Endothelial cell of umbilical vein (primary cell): ENCODE results near the gene TTLL10. TPM values are rescaled to one million over a fixed set of nuclear protein-coding genes. Genes with fewer than 3 reads are reported as not detected.

Experiments used
- BruUV-seq: library from RNA; stranded (reverse); fragments of 400-500 nt; replicated peaks from 2 replicates; lab custom pipeline; 2021; lab: Mats Ljungman, UMichigan
- CTCF ChIA-PET: fragments of 300-600, 350-600 bp; sonication (Branson Sonifier 250); formaldehyde crosslinking; loops from one replicate; lab custom pipeline; 2021; ENCODE audit warnings: antibody characterized with exemption, inconsistent platforms; lab: Charles Lee
- POLR2A ChIA-PET: fragments of 300-600, 350-600 bp; sonication (Branson Sonifier 250); formaldehyde crosslinking; loops from one replicate; lab custom pipeline; 2021; ENCODE audit warnings: antibody characterized with exemption, inconsistent platforms; lab: Charles Lee
- DNase-seq: peaks from one replicate; pipeline ENCODE4 v3.0.0-alpha.2; 2011; ENCODE audit warnings: low read depth, low spot score
- FAIRE-seq: peaks from 2 replicates; lab custom pipeline; 2011; peaks lifted over from hg19 to GRCh38; lab: Jason Lieb, UNC
- H2AFZ ChIP-seq: 2 replicates; pipeline ENCODE4 v1.6.0; 2012; ENCODE audit warnings: low read depth, low read length, control low read depth, inconsistent platforms
- H3K27ac ChIP-seq: 2 replicates; pipeline ENCODE4 v1.5.1; 2011; ENCODE audit warnings: low read depth, mild to moderate bottlenecking, control low read depth, low read length, moderate library complexity; ENCODE audit not compliant: insufficient read depth
- H3K27me3 ChIP-seq, 2 experiments: 2 replicates each; pipeline versions ENCODE4 v1.6.0 to v1.6.1; 2011; ENCODE audit warnings: low read length in 2 of 2, mixed read lengths in 1 of 2; ENCODE audit not compliant: control insufficient read depth in 2 of 2, insufficient read depth in 2 of 2
- H3K36me3 ChIP-seq, 2 experiments: 2 replicates in 1 of 2; 3 replicates in 1 of 2; pipeline ENCODE4 v1.5.1; 2011; ENCODE audit warnings: low read length in 2 of 2, mild to moderate bottlenecking in 1 of 2, moderate library complexity in 1 of 2; ENCODE audit not compliant: control insufficient read depth in 2 of 2, insufficient read depth in 2 of 2; ENCODE audit errors: extremely low read depth in 1 of 2
- H3K4me1 ChIP-seq: 3 replicates; pipeline ENCODE4 v1.5.1; 2011; ENCODE audit warnings: mild to moderate bottlenecking, low read length; ENCODE audit not compliant: control insufficient read depth, insufficient read depth; ENCODE audit errors: extremely low read depth
- H3K4me2 ChIP-seq: 2 replicates; pipeline ENCODE4 v1.6.1; 2011; ENCODE audit warnings: low read length, control low read depth, mixed read lengths; ENCODE audit not compliant: insufficient read depth
- H3K4me3 ChIP-seq, 3 experiments: fragments of 200-600 bp in 1 of 3; sonication (generic), shearing (Covaris generic) in 1 of 3; replicated peaks in 1 of 3; 2 replicates each; pipeline ENCODE4 v1.5.1; 2011 to 2016; ENCODE audit warnings: control low read depth in 3 of 3, low read length in 3 of 3, mild to moderate bottlenecking in 2 of 3, inconsistent platforms in 1 of 3, low read depth in 1 of 3, moderate library complexity in 1 of 3; ENCODE audit not compliant: insufficient read depth in 1 of 3
- H3K79me2 ChIP-seq: 2 replicates; pipeline ENCODE4 v1.6.0; 2012; ENCODE audit warnings: low read length, inconsistent platforms; ENCODE audit not compliant: control insufficient read depth, insufficient read depth
- H3K9ac ChIP-seq: replicated peaks from 2 replicates; pipeline ENCODE3; 2011; ENCODE audit warnings: low read length, control low read depth; ENCODE audit not compliant: insufficient read depth; ENCODE audit errors: extremely low read depth
- H3K9me1 ChIP-seq: replicated peaks from 3 replicates; pipeline ENCODE4 v1.6.0; 2011; ENCODE audit warnings: mild to moderate bottlenecking, low read length; ENCODE audit not compliant: control insufficient read depth, insufficient read depth; ENCODE audit errors: extremely low read depth
- H3K9me3 ChIP-seq: replicated peaks from 2 replicates; pipeline ENCODE4 v1.5.1; 2012; ENCODE audit warnings: low read length, inconsistent platforms; ENCODE audit not compliant: control insufficient read depth, insufficient read depth
- H4K20me1 ChIP-seq: replicated peaks from 2 replicates; pipeline ENCODE3; 2011; ENCODE audit warnings: mild to moderate bottlenecking, low read length; ENCODE audit not compliant: control insufficient read depth, insufficient read depth; ENCODE audit errors: extremely low read depth
- CTCF ChIP-seq, 2 donors: IDR thresholded peaks; 1 replicate in 1 of 2; 2 replicates in 1 of 2; pipeline ENCODE4 v1.5.1; 2011; ENCODE audit warnings: low read length in 2 of 2, mild to moderate bottlenecking in 2 of 2, moderate library complexity in 2 of 2, control low read depth in 1 of 2, inconsistent platforms in 1 of 2, low read depth in 1 of 2; ENCODE audit not compliant: insufficient read depth in 1 of 2; ENCODE audit errors: extremely low read depth in 1 of 2
- EZH2 ChIP-seq: IDR thresholded peaks from 2 replicates; pipeline ENCODE4 v1.6.1; 2012; ENCODE audit warnings: borderline replicate concordance, low read depth, mild to moderate bottlenecking, moderate library complexity, low read length, inconsistent platforms; ENCODE audit not compliant: severe bottlenecking
- FOS ChIP-seq: IDR thresholded peaks from 2 replicates; pipeline ENCODE4 v1.6.1; 2011; ENCODE audit warnings: mild to moderate bottlenecking, low read length, moderate library complexity, borderline replicate concordance; ENCODE audit not compliant: insufficient read depth
- GATA2 ChIP-seq: IDR thresholded peaks from 2 replicates; pipeline ENCODE4 v1.7.0; 2011; ENCODE audit warnings: low read depth, mild to moderate bottlenecking, moderate library complexity, mixed read lengths, low read length; ENCODE audit not compliant: insufficient read length, insufficient read depth
- JUN ChIP-seq: IDR thresholded peaks from 2 replicates; pipeline ENCODE4 v1.6.1; 2011; ENCODE audit warnings: borderline replicate concordance, low read depth; ENCODE audit not compliant: insufficient read length, insufficient read depth
- MYC ChIP-seq: IDR thresholded peaks from one replicate; pipeline ENCODE4 v1.6.1; 2011; ENCODE audit warnings: mild to moderate bottlenecking, low read depth, low read length
- POLR2A ChIP-seq: IDR thresholded peaks from 2 replicates; pipeline ENCODE4 v1.6.1; 2012; ENCODE audit warnings: low read depth, mild to moderate bottlenecking, control low read depth, low read length
- POLR2AphosphoS5 ChIP-seq: IDR thresholded peaks from 2 replicates; pipeline ENCODE4 v1.6.1; 2012; ENCODE audit warnings: low read depth, mild to moderate bottlenecking, control low read depth, low read length, moderate library complexity; ENCODE audit not compliant: insufficient read depth
- dilution Hi-C: fragments of 300-500 bp; cut with MboI; formaldehyde crosslinking; loops from one replicate; pipeline ENCODE4 v1.15.0; 2019; ENCODE audit warnings: low sequenced_read_pairs; ENCODE audit not compliant: extremely low pct_ligation_motif_present
- intact Hi-C: fragments of 100-400 bp; cut with micrococcal nuclease; formaldehyde crosslinking; loops from one replicate; pipeline ENCODE4 v1.10.0; 2022
- polyA plus RNA-seq, 4 experiments: library from polyadenylated mRNA; depleted of rRNA in 3 of 4; stranded (reverse) in 3 of 4; unstranded in 1 of 4; fragments of >200 nt; gene quantifications; 2 replicates each; pipeline versions ENCODE4 v1.2.1 to v1.2.3, GENCODE V29; 2011 to 2012; ENCODE audit warnings: missing spikeins in 1 of 4
- total RNA-seq: library from RNA; stranded (reverse); gene quantifications from 2 replicates; pipeline ENCODE4 v1.2.3, GENCODE V29; 2021
- TF ChIP-seq, protein P1 (sequence below): IDR thresholded peaks from 2 replicates; pipeline ENCODE4 v1.6.1; 2011; ENCODE audit not compliant: insufficient read depth, insufficient read length

Gene TTLL10
- total and polyA plus RNA-seq, 2 donors (not counting 3 experiments of a cell fraction or from before 2014, with no cell fraction given), result not detected

GRCh38 chr1:1148061-1148460 lies 25.6 kb upstream of the TTLL10 start:
- Histone ChIP-seq H3K4me3 (no peak overlapping the region), H2AFZ (no peak overlapping the region), H3K9me3 (no peaks in the 10 kb centered on the region), H4K20me1 (no peaks in the 10 kb centered on the region), H3K4me1 (no peaks in the 10 kb centered on the region), H3K79me2 (no peaks in the 10 kb centered on the region), H3K9ac (no peak overlapping the region), H3K4me2 (no peak overlapping the region), H3K9me1 (no peaks in the 10 kb centered on the region), H3K27me3 (no peaks in the 10 kb centered on the region), H3K36me3 (no peaks in the 10 kb centered on the region), H3K27ac (no peak overlapping the region)
- DNase-seq, result no peak
- no TSS peak for BruUV-seq
- POLR2A ChIA-PET, result no interaction called here
- dilution Hi-C loops, result no loop called here
- intact Hi-C loops, result no loop called here
- FAIRE-seq, result no peak
- CTCF ChIA-PET, result interaction anchor here (1.0 to 1.1 kb wide), 3 partner anchors 18 to 144 kb away, joined by 3 to 5 read pairs (median 3); no protein-coding TSS in a partner anchor
- TF ChIP-seq, protein P1, sequence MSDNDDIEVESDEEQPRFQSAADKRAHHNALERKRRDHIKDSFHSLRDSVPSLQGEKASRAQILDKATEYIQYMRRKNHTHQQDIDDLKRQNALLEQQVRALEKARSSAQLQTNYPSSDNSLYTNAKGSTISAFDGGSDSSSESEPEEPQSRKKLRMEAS, result no peak
- no peak for TF ChIP-seq CTCF (IDR thresholded peaks at IDR 0.05; ENCODE audit: extremely low read depth in 1 of 2, insufficient read depth in 1 of 2, low read depth in 1 of 2, low read length in 2 of 2)
- no peak for TF ChIP-seq GATA2
- TF ChIP-seq EZH2, result no peak
- TF ChIP-seq JUN, result no peak
- TF ChIP-seq POLR2AphosphoS5, result no peak
- TF ChIP-seq POLR2A, result no peak
- TF ChIP-seq FOS, result no peak
- TF ChIP-seq MYC, result no peak
